Chondrocyte (in vitro differentiated cells): ENCODE results near the gene CARS1. TPM values are rescaled to one million over a fixed set of nuclear protein-coding genes. Genes with fewer than 3 reads are reported as not detected.
"Not testable (repeated sequence)": the region's sequence is repeated elsewhere in the genome, so short reads cannot be mapped to it uniquely, and the experiment has no call there.

Experiments used
- DNase-seq: peaks from one replicate; pipeline ENCODE4 v3.0.0; 2021; ENCODE audit warnings: mixed read lengths, low spot score
- H3K27ac Mint-ChIP-seq: one replicate; pipeline ENCODE4 v1.8.0; 2021; ENCODE audit warnings: mild to moderate bottlenecking, moderate library complexity, mixed read lengths; ENCODE audit not compliant: unreplicated experiment
- H3K27me3 Mint-ChIP-seq: 2 replicates; pipeline ENCODE4 v1.8.0; 2021; ENCODE audit warnings: low read depth, mixed read lengths
- H3K36me3 Mint-ChIP-seq: 2 replicates; pipeline ENCODE4 v1.8.0; 2021; ENCODE audit warnings: low read depth, mixed read lengths
- H3K4me1 Mint-ChIP-seq: 2 replicates; pipeline ENCODE4 v1.8.0; 2021; ENCODE audit warnings: low read depth, mild to moderate bottlenecking, mixed read lengths
- H3K4me3 Mint-ChIP-seq: one replicate; pipeline ENCODE4 v1.8.0; 2021; ENCODE audit warnings: mild to moderate bottlenecking, moderate library complexity, mixed read lengths; ENCODE audit not compliant: unreplicated experiment
- H3K9me3 Mint-ChIP-seq: 2 replicates; pipeline ENCODE4 v1.8.0; 2021; ENCODE audit warnings: low read depth, mixed read lengths
- CTCF ChIP-seq: fragments of 200-600 bp; sonication (generic); IDR thresholded peaks from 2 replicates; pipeline ENCODE4 v1.5.0; 2021; ENCODE audit warnings: antibody characterized with exemption, mild to moderate bottlenecking, moderate library complexity
- total RNA-seq: library from RNA; stranded (reverse); gene quantifications from 3 replicates; pipeline ENCODE4 v1.2.1, GENCODE V29; 2021

The CARS1 gene
- total RNA-seq, 1 donor from 2014 or later = 106 TPM

- Mint-ChIP-seq H3K4me1 (peaks cover 3% of the 10 kb centered on the region), H3K9me3 (no peaks in the 10 kb centered on the region)
Measured at GRCh38 chr11:3077846-3078440, 20.7 kb upstream of the CARS1 start.

GRCh38 chr11:3077189-3077836 lies 20.1 kb upstream of the CARS1 start:
- peaks cover 4% of the 10 kb centered on the region for H3K4me1 Mint-ChIP-seq
- no peaks in the 10 kb centered on the region for H3K9me3 Mint-ChIP-seq
- H3K4me3 Mint-ChIP-seq = no peak overlapping the region
- DNase-seq = peak; percentile 48
- no peak for TF ChIP-seq CTCF
- H3K36me3 Mint-ChIP-seq = no peaks in the 10 kb centered on the region
- H3K27me3 Mint-ChIP-seq = no peaks in the 10 kb centered on the region
- H3K27ac Mint-ChIP-seq = no peak overlapping the region

More at GRCh38 chr11:3077846-3078440, 20.7 kb upstream of the CARS1 start:
- Mint-ChIP-seq H3K27me3 (no peaks in the 10 kb centered on the region), H3K4me3 (no peak overlapping the region), H3K36me3 (no peaks in the 10 kb centered on the region), H3K27ac (no peak overlapping the region)
- DNase-seq = peak; percentile 18
- TF ChIP-seq CTCF = no peak

- H3K27ac Mint-ChIP-seq = no peak overlapping the region
- TF ChIP-seq CTCF = no peak
- no peaks in the 10 kb centered on the region for H3K36me3 Mint-ChIP-seq
- peaks cover 4% of the 10 kb centered on the region for H3K4me1 Mint-ChIP-seq
- H3K9me3 Mint-ChIP-seq = no peaks in the 10 kb centered on the region
- H3K27me3 Mint-ChIP-seq = no peaks in the 10 kb centered on the region
- no peak overlapping the region for H3K4me3 Mint-ChIP-seq
- peak; percentile 64 for DNase-seq
Measured at GRCh38 chr11:3074912-3075589, 17.8 kb upstream of the CARS1 start.

- no peak overlapping the region for H3K4me3 Mint-ChIP-seq
- peaks cover 4% of the 10 kb centered on the region for H3K4me1 Mint-ChIP-seq
- no peak for DNase-seq
- no peak for TF ChIP-seq CTCF
- no peaks in the 10 kb centered on the region for H3K9me3 Mint-ChIP-seq
- H3K27me3 Mint-ChIP-seq = no peaks in the 10 kb centered on the region
- no peak overlapping the region for H3K27ac Mint-ChIP-seq
- H3K36me3 Mint-ChIP-seq = no peaks in the 10 kb centered on the region
Measured at GRCh38 chr11:3073029-3073435, 15.8 kb upstream of the CARS1 start.

- Mint-ChIP-seq H3K4me1 (peaks cover 4% of the 10 kb centered on the region), H3K27me3 (no peaks in the 10 kb centered on the region), H3K27ac (no peak overlapping the region), H3K36me3 (no peaks in the 10 kb centered on the region), H3K4me3 (no peak overlapping the region), H3K9me3 (no peaks in the 10 kb centered on the region)
- TF ChIP-seq CTCF = no peak
- no peak for DNase-seq
Measured at GRCh38 chr11:3069425-3069824, 12.2 kb upstream of the CARS1 start.

GRCh38 chr11:3066308-3066707 lies 9.1 kb upstream of the CARS1 start:
- H3K27ac Mint-ChIP-seq, H3K4me1 Mint-ChIP-seq, H3K27me3 Mint-ChIP-seq: not testable (repeated sequence)

GRCh38 chr11:3064709-3065108 lies 7.5 kb upstream of the CARS1 start:
- H3K27me3 Mint-ChIP-seq, H3K9me3 Mint-ChIP-seq, H3K4me1 Mint-ChIP-seq, H3K4me3 Mint-ChIP-seq, H3K36me3 Mint-ChIP-seq, DNase-seq, H3K27ac Mint-ChIP-seq: not testable (repeated sequence)

More at GRCh38 chr11:3066308-3066707, 9.1 kb upstream of the CARS1 start:
- not testable (repeated sequence) for DNase-seq, H3K4me3 Mint-ChIP-seq, H3K36me3 Mint-ChIP-seq, H3K9me3 Mint-ChIP-seq

GRCh38 chr11:3063876-3064275 lies 6.7 kb upstream of the CARS1 start:
- not testable (repeated sequence) for DNase-seq, H3K27ac Mint-ChIP-seq, H3K4me3 Mint-ChIP-seq

More at GRCh38 chr11:3063876-3064275, 6.7 kb upstream of the CARS1 start:
- not testable (repeated sequence) for H3K36me3 Mint-ChIP-seq, H3K4me1 Mint-ChIP-seq, H3K9me3 Mint-ChIP-seq, H3K27me3 Mint-ChIP-seq
